Right atrium auricular region (tissue), 2 donors: ENCODE results near the gene CCNG2. TPM values are rescaled to one million over a fixed set of nuclear protein-coding genes. Genes with fewer than 3 reads are reported as not detected.

Experiments
- DNase-seq: peaks from one replicate; pipeline ENCODE4 v3.0.0-alpha.2; 2019; ENCODE audit warnings: low spot score
- H3K27ac ChIP-seq, 2 donors: fragments of 200-600 bp; sonication (generic); 1 replicate in 1 of 2; 2 replicates in 1 of 2; pipeline ENCODE4 v1.5.1; 2016 to 2019
- H3K27me3 ChIP-seq, 2 donors: fragments of 200-600 bp; sonication (generic); one replicate each; pipeline versions ENCODE4 v1.5.1 to v1.6.0; 2017 to 2019
- H3K36me3 ChIP-seq: fragments of 200-600 bp; sonication (generic); one replicate; pipeline ENCODE4 v1.5.1; 2016
- H3K4me1 ChIP-seq, 2 donors: fragments of 200-600 bp; sonication (generic); one replicate each; pipeline versions ENCODE4 v1.5.1 to v1.6.0; 2017 to 2019
- H3K4me3 ChIP-seq, 2 donors: fragments of 200-600 bp; sonication (generic); 1 replicate in 1 of 2; 2 replicates in 1 of 2; pipeline ENCODE4 v1.5.1; 2017 to 2019; ENCODE audit warnings: mild to moderate bottlenecking in 1 of 2, moderate library complexity in 1 of 2
- H3K9me3 ChIP-seq, 2 donors: fragments of 200-600 bp; sonication (generic); one replicate each; pipeline ENCODE4 v1.5.1; 2019
- total RNA-seq, 2 donors: library from RNA; depleted of rRNA; stranded (reverse); fragments of >200 nt; gene quantifications; one replicate each; pipeline ENCODE4 v1.1.0, GENCODE V29; 2016
- TF ChIP-seq, protein P1 (sequence below), 2 donors: fragments of 200-600 bp; sonication (generic); IDR thresholded peaks; one replicate each; pipeline ENCODE4 v1.5.1; 2019; ENCODE audit warnings: antibody characterized with exemption in 2 of 2

The CCNG2 gene
- total RNA-seq, 2 donors from 2014 or later, result 6.2 to 7.8 TPM

DNA sequence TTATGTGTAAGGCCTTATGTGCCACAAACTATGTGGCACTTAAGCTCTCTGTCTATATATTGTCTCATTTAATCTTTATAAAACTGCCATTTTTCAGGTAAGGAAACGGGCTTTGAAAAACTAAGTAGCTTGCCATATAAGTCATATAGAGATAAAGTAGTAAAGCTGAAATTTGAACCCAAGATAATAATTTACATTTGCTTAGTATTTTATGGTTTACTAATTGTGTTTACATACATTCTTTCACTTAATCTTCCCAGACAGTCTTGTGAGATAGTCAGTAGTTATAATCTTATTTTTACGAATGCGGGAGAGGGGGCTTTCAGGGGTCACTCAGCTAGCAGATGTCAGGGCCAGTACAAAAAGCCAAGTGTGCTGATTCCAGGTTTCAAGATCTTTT, 13.9 kb upstream of the CCNG2 start:
- Histone ChIP-seq H3K9me3 (no peaks in the 10 kb centered on the region), H3K4me3 (no peak overlapping the region), H3K4me1 (no peaks in the 10 kb centered on the region), H3K27ac (no peak overlapping the region), H3K36me3 (no peaks in the 10 kb centered on the region), H3K27me3 (no peaks in the 10 kb centered on the region)
- TF ChIP-seq, protein P1, sequence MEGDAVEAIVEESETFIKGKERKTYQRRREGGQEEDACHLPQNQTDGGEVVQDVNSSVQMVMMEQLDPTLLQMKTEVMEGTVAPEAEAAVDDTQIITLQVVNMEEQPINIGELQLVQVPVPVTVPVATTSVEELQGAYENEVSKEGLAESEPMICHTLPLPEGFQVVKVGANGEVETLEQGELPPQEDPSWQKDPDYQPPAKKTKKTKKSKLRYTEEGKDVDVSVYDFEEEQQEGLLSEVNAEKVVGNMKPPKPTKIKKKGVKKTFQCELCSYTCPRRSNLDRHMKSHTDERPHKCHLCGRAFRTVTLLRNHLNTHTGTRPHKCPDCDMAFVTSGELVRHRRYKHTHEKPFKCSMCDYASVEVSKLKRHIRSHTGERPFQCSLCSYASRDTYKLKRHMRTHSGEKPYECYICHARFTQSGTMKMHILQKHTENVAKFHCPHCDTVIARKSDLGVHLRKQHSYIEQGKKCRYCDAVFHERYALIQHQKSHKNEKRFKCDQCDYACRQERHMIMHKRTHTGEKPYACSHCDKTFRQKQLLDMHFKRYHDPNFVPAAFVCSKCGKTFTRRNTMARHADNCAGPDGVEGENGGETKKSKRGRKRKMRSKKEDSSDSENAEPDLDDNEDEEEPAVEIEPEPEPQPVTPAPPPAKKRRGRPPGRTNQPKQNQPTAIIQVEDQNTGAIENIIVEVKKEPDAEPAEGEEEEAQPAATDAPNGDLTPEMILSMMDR (IDR thresholded peaks at IDR 0.05), result no peak
- DNase-seq, result no peak

DNA sequence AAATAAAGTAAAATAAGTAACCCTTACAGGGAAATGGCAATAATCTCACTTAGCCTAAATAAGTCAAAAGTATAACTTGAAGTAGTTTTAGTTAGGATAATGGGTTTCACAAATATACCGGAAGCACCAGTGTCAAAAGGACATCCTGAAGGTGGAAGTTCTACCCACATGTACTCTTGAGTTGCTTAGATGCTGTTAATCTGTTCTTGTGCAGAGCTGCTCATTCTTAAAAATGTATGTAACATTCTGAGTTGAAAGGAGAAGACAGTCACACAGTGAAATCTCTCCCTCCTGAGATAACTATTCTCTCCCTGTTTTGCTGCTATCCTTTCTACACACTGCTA, 11.2 kb upstream of the CCNG2 start:
- no peak overlapping the region for H3K4me3 ChIP-seq
- no peak overlapping the region for H3K27ac ChIP-seq
- H3K4me1 ChIP-seq, result no peaks in the 10 kb centered on the region
- no peak for DNase-seq
- no peaks in the 10 kb centered on the region for H3K9me3 ChIP-seq
- no peaks in the 10 kb centered on the region for H3K36me3 ChIP-seq
- TF ChIP-seq, protein P1 (IDR thresholded peaks at IDR 0.05), result no peak
- H3K27me3 ChIP-seq, result no peaks in the 10 kb centered on the region

DNA sequence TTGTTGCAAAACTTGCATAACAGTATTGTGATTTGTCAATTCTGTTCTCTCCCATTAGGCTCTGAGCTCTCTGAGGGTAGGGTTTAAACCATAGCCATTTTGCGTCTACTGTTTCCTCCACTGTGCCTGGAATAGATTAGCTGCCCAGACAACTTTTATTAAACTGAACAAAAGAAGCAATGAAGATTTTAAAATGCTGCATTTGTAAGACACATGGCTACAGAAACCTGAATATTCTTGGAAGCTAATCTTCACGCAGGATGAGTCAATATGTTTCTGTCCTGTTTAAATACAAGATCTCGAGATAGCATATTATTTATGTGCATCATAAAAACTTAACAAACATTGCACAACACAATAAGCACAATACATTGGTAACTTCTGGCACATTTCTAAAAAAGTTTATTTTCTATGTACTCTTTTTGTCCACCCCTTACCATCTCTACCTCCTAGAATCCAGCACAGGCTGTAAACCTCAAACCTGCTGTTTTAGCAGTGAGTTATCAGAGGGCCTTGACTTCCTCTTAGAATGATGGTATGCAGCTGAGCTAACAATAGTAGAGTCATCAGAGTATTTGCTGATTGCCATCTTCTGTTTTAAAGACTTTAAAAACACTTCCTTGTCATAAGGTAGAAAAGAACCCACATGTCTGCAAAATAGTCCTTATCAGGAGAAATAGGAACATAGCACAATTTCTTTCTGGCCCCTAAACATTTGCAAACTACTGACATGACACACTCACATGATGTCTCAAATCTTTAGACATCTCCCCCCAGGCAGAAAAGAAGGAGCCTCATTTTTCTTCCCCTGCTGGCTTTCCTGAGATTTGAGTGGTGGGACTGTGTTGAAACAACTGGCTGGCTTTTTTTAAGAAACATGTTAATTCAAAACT, 10.6 kb upstream of the CCNG2 start:
- Histone ChIP-seq H3K36me3 (no peaks in the 10 kb centered on the region), H3K9me3 (no peaks in the 10 kb centered on the region), H3K27ac (no peak overlapping the region), H3K4me1 (no peaks in the 10 kb centered on the region), H3K27me3 (no peaks in the 10 kb centered on the region), H3K4me3 (no peak overlapping the region)
- DNase-seq, result no peak
- TF ChIP-seq, protein P1 (IDR thresholded peaks at IDR 0.05), result no peak

DNA sequence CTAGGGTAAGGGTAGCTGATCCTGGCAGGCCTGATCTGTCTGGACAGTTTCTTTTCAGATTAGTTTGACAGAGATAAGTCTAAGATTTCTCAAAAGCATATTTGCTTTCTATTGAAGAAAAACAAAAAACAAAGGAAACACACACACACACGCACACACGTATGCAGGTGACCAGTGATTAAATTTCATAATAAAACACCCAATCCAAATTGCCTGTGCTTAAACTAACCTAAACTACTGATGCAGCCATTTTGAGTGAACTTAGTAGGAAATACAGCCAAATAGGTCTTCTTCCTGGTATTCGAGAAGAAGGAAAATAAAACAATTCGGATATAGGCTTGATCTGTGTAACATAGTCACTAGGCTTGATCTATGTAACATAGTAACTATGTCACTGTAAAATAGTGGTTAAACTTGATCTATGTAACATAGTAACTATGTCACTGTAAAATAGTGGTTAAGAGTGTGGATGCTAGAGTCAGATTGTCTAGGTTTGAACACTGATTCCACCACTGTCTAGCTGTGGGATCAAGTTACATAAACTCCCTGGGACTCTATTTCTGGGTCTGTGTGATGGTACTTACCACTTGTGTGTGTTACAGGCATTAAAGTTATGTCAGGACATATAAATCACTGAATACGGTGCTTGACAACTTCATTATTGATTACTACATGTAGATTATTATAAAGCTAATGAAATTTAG, 9.8 kb upstream of the CCNG2 start:
- DNase-seq, result no peak
- H3K27ac ChIP-seq, result no peak overlapping the region
- no peaks in the 10 kb centered on the region for H3K4me1 ChIP-seq
- no peaks in the 10 kb centered on the region for H3K9me3 ChIP-seq
- H3K36me3 ChIP-seq, result no peaks in the 10 kb centered on the region
- no peaks in the 10 kb centered on the region for H3K27me3 ChIP-seq
- H3K4me3 ChIP-seq, result no peak overlapping the region
- TF ChIP-seq, protein P1 (IDR thresholded peaks at IDR 0.05), result no peak

DNA sequence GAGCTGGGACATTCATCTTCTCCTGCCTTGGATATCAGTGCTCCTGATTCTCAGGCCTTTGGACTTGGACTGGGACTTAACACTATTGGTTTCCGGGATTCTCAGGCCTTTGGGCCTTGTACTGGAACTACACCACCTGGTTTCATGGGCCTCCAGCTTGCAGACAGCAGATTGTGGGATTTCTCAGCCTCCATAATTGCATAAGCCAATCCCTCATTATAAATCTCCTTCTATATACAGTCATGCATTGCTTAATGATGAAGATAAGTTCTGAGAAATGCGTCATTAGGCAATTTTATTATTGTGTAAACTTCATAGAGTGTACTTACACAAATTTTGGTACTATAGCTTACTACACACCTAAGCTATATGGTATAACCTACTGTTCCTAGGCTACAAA, 8.9 kb upstream of the CCNG2 start:
- TF ChIP-seq, protein P1 (IDR thresholded peaks at IDR 0.05), result no peak
- DNase-seq, result no peak
- Histone ChIP-seq H3K36me3 (no peaks in the 10 kb centered on the region), H3K27ac (no peak overlapping the region), H3K4me1 (no peaks in the 10 kb centered on the region), H3K4me3 (no peak overlapping the region), H3K27me3 (no peaks in the 10 kb centered on the region), H3K9me3 (no peaks in the 10 kb centered on the region)
